GM23248 (cell line): Measurements from ENCODE around the gene ZNF226.

ENCODE experiments used
- EZH2 ChIP-seq: fragments of 200-600 bp; sonication (generic); IDR thresholded peaks from 2 replicates; pipeline ENCODE4 v1.6.1; 2018; ENCODE audit warnings: antibody characterized with exemption, mild to moderate bottlenecking; ENCODE audit not compliant: insufficient read depth, poor library complexity, severe bottlenecking
- EZH2phosphoT487 ChIP-seq: fragments of 200-600 bp; sonication (generic); IDR thresholded peaks from 2 replicates; pipeline ENCODE4 v1.6.1; 2018; ENCODE audit warnings: antibody characterized with exemption, moderate library complexity, mild to moderate bottlenecking, low read depth; ENCODE audit not compliant: insufficient read depth

DNA sequence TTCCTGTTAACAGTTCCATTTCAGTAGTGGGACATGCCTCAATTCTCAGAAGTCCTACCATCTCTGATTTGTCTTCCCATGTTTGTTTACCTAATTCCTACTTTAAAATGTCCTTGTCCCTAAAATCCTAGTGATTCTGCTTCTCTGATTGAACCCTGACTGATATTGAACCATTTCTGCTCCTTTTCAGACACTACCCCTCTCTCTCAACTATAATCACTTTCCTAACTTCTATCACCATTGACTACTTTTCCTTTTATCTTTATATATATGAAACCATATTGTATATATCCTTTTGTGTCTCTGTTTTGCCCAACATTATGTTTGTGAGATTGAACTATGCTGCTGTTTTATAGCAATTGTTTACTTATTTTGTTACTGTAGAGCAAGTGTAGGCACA lies 31.9 kb downstream of the ZNF226 start:
- TF ChIP-seq EZH2 = no peak
- TF ChIP-seq EZH2phosphoT487 = no peak
